ENCODE data around the gene CIAO3.
"Not testable (repeated sequence)": the region's sequence is repeated elsewhere in the genome, so short reads cannot be mapped to it uniquely, and the experiment has no call there.

The CIAO3 gene

DNA sequence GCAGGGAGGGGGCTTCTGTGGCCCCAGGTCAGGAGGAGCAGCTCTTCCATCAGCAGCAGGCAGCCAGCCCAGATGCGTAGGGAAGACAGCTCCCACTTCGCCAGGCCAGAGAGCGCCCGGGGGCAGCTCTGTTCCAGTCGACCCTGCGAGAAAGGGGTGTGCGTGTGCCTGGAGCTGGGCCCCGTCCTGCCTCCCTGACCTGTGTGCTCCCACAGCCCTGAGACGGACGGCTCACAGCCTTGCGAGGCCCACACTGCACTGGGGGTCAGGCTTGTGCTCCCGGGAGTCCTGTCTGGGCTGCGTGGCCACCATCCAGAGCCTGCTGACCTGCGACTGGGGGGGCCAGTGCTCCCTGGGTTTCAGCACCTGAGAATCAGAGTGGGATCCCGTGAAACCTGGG lies 19.3 kb upstream of the CIAO3 start:
- DNase-seq (ENCODE audit: low read depth), result no peak

- no peak for DNase-seq (ENCODE audit: low read depth)
Measured at GRCh38 chr16:759110-759910, 18.5 kb upstream of the CIAO3 start.

- DNase-seq (ENCODE audit: low read depth), result no peak
Measured at GRCh38 chr16:756428-756827, 15.6 kb upstream of the CIAO3 start.

DNA sequence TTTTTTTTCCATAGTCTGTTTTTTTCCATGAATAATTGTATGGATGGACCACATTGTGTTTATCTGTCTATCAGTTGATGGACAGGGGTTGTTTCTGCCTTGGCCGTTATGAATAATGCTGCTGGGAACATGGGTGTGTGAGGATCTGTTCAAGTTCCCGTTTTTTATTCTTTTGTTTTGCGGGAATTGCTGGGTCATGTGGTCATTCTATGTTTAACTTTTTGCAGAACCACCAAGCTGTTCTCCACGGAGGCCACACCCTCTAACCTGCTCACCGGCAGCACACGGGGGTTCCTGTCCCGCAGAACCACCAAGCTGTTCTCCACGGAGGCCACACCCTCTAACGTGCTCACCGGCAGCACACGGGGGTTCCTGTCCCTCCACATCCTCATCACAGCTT lies 13.9 kb upstream of the CIAO3 start:
- DNase-seq (ENCODE audit: low read depth), result no peak

DNA sequence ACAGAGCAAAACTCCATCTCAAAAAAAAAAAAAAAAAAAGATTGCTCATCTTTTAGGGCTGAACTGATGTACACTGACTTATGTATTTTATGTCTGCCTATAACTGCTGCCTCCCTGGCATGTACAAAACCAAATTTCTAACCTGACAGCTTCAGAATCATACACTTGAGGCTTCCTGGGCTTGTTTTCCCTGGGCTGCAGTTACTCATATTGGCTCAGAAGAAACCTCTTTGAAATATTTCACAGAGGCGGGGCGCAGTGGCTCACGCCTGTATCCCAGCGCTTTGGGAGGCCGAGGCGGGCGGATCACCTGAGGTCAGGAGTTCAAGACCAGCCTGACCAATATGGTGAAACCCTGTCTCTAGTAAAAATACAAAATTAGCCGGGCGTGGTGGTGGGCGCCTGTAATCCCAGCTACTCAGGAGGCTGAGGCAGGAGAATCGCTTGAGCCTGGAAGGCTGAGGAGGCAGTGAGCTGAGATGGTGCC lies 13.4 kb upstream of the CIAO3 start:
- DNase-seq (ENCODE audit: low read depth), result not testable (repeated sequence)

- no peak for DNase-seq (ENCODE audit: low read depth)
Measured at GRCh38 chr16:752007-752312, 11.2 kb upstream of the CIAO3 start.

DNA sequence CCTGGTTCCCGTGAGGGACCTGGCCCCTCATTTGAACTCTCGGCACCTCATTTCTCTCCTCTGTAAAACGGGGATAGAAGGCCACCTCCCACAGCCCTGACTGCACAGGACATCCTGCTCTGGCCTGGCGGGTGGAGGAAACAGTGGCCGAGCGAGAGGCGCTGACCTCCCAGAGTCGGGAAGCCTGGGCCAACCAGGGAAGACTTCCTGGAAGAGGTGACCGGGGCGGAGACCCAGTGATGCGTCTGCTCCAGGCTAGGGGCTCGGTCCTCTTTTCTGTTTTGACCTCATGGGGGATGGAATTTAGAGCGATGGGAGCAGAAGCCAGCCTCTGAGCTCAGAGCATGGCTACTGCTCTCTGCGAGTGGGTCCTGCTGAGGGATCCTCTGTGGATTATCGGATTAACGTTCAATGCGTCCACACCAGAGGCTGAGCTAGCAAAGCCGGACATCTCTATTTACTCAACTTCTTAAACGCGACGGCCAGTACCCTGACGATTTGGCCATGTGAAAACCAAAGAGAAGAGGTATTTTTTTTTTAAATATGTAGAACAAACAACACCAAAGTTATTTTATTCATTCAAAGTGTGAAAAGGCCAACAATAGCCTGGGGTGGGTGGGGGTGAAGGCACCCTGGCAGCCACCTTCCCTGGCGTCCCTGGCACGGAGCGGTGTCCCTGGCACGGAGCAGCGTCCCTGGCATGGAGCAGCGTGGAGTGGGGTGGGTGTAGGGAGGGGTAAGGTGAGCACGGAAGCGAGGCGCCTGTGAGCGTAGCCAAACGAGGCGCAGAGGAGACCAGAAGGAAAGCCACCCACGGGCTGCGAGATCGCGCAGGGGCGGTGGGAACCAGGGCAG lies 10.6 kb upstream of the CIAO3 start:
- no peak for DNase-seq (ENCODE audit: low read depth)

GRCh38 chr16:750485-750884 lies 9.7 kb upstream of the CIAO3 start:
- no peak for DNase-seq (ENCODE audit: low read depth)

GRCh38 chr16:749010-749409 lies 8.2 kb upstream of the CIAO3 start:
- no peak for DNase-seq (ENCODE audit: low read depth)

DNA sequence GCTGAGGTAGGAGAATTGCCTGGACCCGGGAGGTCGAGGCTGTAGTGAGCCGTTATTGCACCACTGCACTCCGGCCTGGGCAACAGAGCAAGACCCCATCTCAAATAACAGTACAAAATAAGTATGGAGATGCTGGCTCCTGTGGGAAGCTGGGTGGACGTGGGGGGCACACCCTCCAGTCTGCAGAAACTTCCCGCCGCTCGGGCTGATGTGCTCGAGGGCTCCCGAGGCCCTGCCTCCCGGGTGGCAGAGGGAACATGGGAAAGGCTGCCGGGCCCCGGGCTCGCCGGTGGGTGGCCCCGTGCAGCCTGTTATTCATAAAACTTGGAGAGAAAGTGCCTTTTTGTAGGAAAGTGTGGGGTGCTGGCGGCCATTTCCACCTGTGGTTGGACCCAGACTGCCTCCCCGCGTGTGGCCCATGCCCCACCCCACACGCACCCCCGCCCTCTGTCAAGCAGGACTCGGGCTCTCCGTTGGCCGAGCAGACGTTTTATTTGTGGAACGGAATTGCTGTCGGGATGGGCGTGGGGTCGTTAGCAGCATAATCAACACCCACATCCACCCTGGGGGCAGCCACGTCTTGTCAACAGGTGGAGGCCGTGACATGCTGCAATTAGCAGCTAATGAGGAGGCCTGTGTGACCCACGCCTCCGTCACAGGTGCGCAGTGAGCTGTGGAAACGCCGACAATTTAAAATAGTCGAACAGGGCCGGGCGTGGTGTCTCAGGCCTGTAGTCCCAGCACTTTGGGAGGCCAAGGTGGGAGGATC lies 7.4 kb upstream of the CIAO3 start:
- DNase-seq (ENCODE audit: low read depth), result no peak

DNA sequence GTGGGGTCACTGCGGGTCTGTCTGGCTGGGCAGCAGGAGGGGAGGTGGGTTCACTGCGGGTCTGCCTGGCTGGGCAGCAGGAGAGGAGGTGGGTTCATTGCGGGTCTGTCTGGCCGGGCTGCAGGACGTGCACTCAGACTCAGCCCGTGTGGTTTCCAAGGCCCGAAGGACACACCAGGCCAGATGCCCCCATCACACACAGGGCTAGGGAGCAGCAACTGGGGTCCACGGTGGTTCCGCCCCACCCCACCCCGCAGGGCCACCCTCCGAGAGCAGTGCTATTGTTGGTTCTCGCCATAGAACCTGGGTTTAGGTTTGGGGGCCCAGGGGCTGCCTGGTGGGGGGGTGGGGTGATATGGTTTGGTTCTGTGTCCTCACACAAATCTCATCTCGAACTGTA lies 5.8 kb upstream of the CIAO3 start:
- no peak for DNase-seq (ENCODE audit: low read depth)

DNA sequence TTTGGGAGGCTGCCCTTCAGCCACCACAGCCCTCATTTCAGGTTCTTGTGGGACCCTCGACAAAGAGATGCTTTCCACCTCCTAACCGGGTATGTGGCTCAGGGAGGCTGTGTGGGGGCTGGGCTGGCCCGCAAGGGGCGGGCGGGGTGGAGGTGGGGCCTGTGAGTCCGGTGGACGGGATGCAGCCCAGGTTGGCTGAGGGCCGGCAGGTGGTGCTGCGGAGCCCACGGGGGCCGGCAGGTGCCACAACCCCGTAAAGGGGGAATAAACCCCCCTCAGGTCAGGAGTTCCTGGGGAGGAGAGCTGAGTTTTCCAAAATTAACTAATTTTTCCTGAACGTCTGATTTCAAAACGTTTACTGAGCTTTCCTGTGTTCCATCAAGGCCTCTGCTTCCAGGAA lies 4.9 kb upstream of the CIAO3 start:
- no peak for DNase-seq (ENCODE audit: low read depth)

DNA sequence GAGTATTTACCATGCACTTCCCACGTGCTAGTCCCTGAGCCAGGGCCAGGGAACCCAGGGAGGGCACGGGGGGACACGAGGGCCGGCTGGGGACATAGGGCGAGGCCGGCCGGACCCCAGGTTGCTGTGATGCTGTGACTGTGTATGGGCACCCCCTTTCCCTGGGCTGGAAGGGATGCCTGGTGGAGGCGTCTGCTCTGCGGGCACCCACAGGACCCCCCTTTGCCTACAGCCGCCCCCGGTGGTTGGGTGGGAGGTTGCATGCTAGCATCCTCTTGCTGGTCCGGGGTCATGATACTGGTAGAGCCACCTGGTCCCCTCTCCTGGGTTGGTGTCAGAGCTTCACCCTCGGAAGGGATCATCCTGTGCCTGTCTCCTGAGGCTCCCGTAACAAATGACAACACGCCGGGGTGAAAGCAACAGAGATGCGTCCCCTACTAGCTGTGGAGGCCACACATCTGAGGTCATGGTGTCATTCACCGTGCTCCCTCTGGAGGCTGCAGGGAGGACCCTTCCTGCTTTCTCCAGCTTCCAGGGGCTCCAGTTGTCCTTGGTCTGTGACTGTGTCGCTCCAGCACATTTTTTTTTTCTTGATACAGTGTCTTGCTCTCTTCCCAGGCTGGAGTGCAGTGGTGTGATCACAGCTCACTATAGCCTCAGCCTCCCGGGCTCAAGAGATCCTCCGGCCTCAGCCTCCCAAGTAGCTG lies 3.1 kb upstream of the CIAO3 start:
- DNase-seq (ENCODE audit: low read depth), result no peak

DNA sequence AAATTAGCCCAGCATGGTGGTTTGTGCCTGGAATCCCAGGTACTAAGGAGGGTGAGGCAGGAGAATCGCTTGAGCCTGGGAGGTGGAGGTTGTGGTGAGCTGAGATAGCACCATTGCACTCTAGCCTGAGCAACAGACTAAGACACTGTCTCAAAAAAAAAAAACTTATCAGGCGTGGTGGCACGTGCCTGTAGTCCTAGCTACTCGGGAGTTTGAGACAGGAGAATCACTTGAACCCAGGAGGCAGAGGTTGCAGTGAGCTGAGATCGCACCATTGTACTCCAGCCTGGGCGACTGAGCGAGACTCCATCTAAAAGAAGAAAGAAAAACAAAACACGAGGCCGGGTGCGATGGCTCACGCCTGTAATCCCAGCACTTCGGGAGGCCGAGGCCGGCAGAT lies 2.1 kb upstream of the CIAO3 start:
- not testable (repeated sequence) for DNase-seq (ENCODE audit: low read depth)

- DNase-seq (ENCODE audit: low read depth), result no peak
Measured at GRCh38 chr16:741986-742629, 1.3 kb upstream of the CIAO3 start.

DNA sequence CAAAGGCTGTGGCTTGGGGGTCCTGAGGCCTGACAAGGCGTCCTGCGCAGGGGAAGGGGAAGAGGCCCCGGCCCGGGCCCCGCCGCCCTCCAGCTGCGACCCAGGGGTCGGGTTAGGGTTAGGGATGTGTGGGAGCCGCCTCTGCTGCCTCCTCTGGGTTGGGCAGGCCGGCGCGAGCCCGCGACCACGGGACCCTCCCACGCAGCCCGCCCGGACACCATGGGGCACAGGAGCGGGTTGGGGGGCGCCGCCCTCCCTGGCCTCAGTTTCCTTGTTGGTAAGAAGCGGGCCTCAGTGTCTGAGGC lies 386 bp downstream of the CIAO3 start:
- DNase-seq (ENCODE audit: low read depth), result no peak

- no peak for DNase-seq (ENCODE audit: low read depth)
Measured at GRCh38 chr16:739560-740458, 988 bp downstream of the CIAO3 start.

DNA sequence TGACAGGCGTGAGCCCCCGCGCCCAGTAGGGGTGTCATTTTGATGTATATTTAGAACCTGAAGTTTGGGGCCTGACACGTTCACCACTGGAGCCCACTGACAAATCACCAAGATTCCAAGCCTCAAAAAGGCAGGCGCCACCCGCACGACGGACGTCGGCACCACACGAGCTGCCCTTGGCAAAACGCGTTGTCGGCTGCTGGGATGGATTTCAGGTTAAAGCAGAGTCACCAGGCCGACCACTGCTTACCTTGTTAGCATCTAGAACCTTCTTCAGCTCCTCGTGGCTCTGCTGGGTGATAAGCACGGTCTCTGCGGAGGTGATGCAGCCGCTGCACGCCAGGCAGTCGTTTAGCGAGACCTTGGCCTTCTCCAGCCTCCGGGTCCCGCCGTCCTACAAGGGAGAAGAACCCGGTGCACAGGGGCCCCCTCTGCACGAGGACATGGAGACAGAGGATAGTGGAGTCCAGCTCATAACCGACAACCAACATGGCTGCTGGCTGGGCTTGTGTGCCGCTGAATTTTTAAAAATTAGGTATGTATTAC lies 3.8 kb downstream of the CIAO3 start:
- no peak for DNase-seq (ENCODE audit: low read depth)

DNA sequence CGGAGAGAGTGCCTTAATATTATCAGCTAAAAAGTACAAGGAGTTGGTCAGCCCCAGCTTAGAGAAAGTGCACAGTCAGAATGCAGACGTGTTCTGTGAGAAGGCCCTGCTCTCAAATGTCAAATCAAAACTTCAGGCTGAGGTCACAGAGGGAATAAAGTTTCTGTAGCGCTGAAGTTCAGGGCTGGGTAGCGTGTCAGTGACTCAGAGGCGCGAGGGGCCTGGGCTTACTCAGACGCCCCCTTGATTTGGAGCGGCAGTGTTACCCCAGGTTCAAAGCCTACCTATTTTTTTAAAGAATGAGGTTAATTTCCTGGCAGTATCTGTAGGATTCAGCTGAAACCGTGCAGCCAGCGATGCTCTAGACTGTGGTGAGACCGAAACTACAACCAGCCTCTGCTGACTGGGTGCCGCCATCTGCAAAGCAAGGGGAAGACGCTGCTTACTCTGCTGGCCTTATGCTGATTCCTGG lies 4.8 kb downstream of the CIAO3 start:
- DNase-seq (ENCODE audit: low read depth), result no peak

Data from stimulated activated CD8-positive, alpha-beta memory T cell treated with anti-CD3 and anti-CD28 coated beads, Interleukin-4, amount 100 ng/mL, for 24 hours (primary cell).